T-cell (primary cell): ENCODE data around the gene ATRNL1. TPM values are rescaled to one million over a fixed set of nuclear protein-coding genes. Genes with fewer than 3 reads are reported as not detected.

Source experiments
- ATAC-seq, 4 experiments: fragments of 200-7000 bp in 3 of 4; fragments of 150-1000 bp in 1 of 4; cut with Tn5 transposase; replicated peaks in 1 of 4; 1 replicate in 3 of 4; 2 replicates in 1 of 4; pipeline ENCODE4 v1.10.0; 2021; ENCODE audit warnings: moderate library complexity in 3 of 4, mild to moderate bottlenecking in 2 of 4, moderate number of reproducible peaks in 1 of 4
- CTCF ChIA-PET, 2 donors: fragments of 300-600 bp; sonication (Branson Sonifier 250); formaldehyde crosslinking; loops; one replicate each; lab custom pipeline; 2022; ENCODE audit warnings: antibody characterized with exemption in 2 of 2; lab: Charles Lee
- POLR2A ChIA-PET, 2 donors: fragments of 300-600 bp; sonication (Branson Sonifier 250); formaldehyde crosslinking; loops; one replicate each; lab custom pipeline; 2022; ENCODE audit warnings: antibody characterized with exemption in 2 of 2; lab: Charles Lee
- DNase-seq, 35 experiments: peaks; one replicate each; pipeline versions ENCODE4 v3.0.0 to v3.0.0-alpha.2; 2013 to 2023
- H3K27ac ChIP-seq: one replicate; pipeline ENCODE4 v1.5.1; 2013; ENCODE audit warnings: low read length
- H3K27me3 ChIP-seq, 2 experiments: replicated peaks in 1 of 2; 1 replicate in 1 of 2; 2 replicates in 1 of 2; pipeline versions ENCODE4 v1.6.1 to v1.7.0; 2013; ENCODE audit warnings: low read length in 1 of 2, mixed read lengths in 1 of 2; ENCODE audit not compliant: control insufficient read depth in 2 of 2, insufficient read depth in 2 of 2; ENCODE audit errors: extremely low read depth in 1 of 2
- H3K36me3 ChIP-seq, 2 donors: 1 replicate in 1 of 2; 2 replicates in 1 of 2; pipeline versions ENCODE4 v1.6.1 to v1.7.0; 2013; ENCODE audit warnings: low read length in 1 of 2; ENCODE audit not compliant: control insufficient read depth in 2 of 2, insufficient read depth in 1 of 2; ENCODE audit errors: extremely low read depth in 1 of 2
- H3K4me1 ChIP-seq, 2 experiments: 1 replicate in 1 of 2; 2 replicates in 1 of 2; pipeline versions ENCODE4 v1.6.1 to v1.7.0; 2013; ENCODE audit warnings: low read length in 2 of 2, mixed read lengths in 1 of 2; ENCODE audit not compliant: insufficient read depth in 2 of 2, control insufficient read depth in 1 of 2; ENCODE audit errors: extremely low read depth in 1 of 2
- H3K4me3 ChIP-seq, 2 donors: 1 replicate in 1 of 2; 2 replicates in 1 of 2; pipeline versions ENCODE4 v1.5.1 to v1.7.0; 2013; ENCODE audit warnings: mild to moderate bottlenecking in 2 of 2, low read length in 1 of 2, moderate library complexity in 1 of 2; ENCODE audit not compliant: control insufficient read depth in 1 of 2; ENCODE audit errors: extremely low read depth in 1 of 2
- H3K9me3 ChIP-seq: 2 replicates; pipeline ENCODE4 v1.7.0; 2013
- H3K27ac Mint-ChIP-seq, 2 donors: one replicate each; pipeline ENCODE4 v1.8.0; 2020 to 2021; ENCODE audit warnings: mild to moderate bottlenecking in 2 of 2, mixed read lengths in 2 of 2
- H3K27me3 Mint-ChIP-seq, 2 donors: one replicate each; pipeline ENCODE4 v1.8.0; 2021 to 2022; ENCODE audit warnings: mixed read lengths in 2 of 2
- H3K36me3 Mint-ChIP-seq: one replicate; pipeline ENCODE4 v1.8.0; 2021; ENCODE audit warnings: mixed read lengths
- H3K4me1 Mint-ChIP-seq, 3 donors: one replicate each; pipeline ENCODE4 v1.8.0; 2020 to 2022; ENCODE audit warnings: mixed read lengths in 3 of 3, mild to moderate bottlenecking in 1 of 3
- H3K4me3 Mint-ChIP-seq, 3 donors: one replicate each; pipeline ENCODE4 v1.8.0; 2020 to 2022; ENCODE audit warnings: mild to moderate bottlenecking in 3 of 3, mixed read lengths in 3 of 3, moderate library complexity in 3 of 3
- H3K9me3 Mint-ChIP-seq, 3 donors: one replicate each; pipeline ENCODE4 v1.8.0; 2020 to 2022; ENCODE audit warnings: mixed read lengths in 3 of 3
- WGBS: methylation state at CpG from one replicate; pipeline ENCODE4 v1.1.5; 2013; ENCODE audit warnings: missing lambda C conversion rate; ENCODE audit not compliant: insufficient coverage; 5-methylcytosine and 5-hydroxymethylcytosine counted together
- total RNA-seq, 35 experiments: library from RNA in 6 of 35; stranded (reverse) in 6 of 35; fragments of 120-200 nt in 1 of 35; gene quantifications; one replicate each; pipeline versions ENCODE4 v1.2.1 to v1.2.4 and lab custom pipeline; 2013 to 2026

ATRNL1 gene
- total RNA-seq, 5 donors from 2014 or later (not counting 1 experiment from before 2014, with no cell fraction given) = 0.18 to 0.35 (median 0.20) TPM; not detected in 2

- no CpG with 5 or more reads among the region's 1 CpG for whole genome bisulfite sequencing
- ChIA-PET POLR2A (interaction anchor here in 1 of 2 donors (0.5 kb wide), 2 partner anchors 15 to 1727 kb away, joined by 3 read pairs; no protein-coding TSS in a partner anchor), CTCF (no interaction called here)
- no peak overlapping the region for H3K4me3 ChIP-seq
- no peak for DNase-seq
- Mint-ChIP-seq H3K27me3 (no peaks in the 10 kb centered on the region), H3K4me3 (no peak overlapping the region), H3K36me3 (no peaks in the 10 kb centered on the region), H3K4me1 (no peaks in the 10 kb centered on the region), H3K9me3 (peaks cover 0 to 6% (median 0%) of the 10 kb centered on the region in 3 donors), H3K27ac (no peak overlapping the region)
- H3K36me3 ChIP-seq = no peaks in the 10 kb centered on the region
- no peak overlapping the region for H3K27ac ChIP-seq
- no peak for ATAC-seq
- no peaks in the 10 kb centered on the region for H3K27me3 ChIP-seq
- no peaks in the 10 kb centered on the region for H3K4me1 ChIP-seq
- no peaks in the 10 kb centered on the region for H3K9me3 ChIP-seq
These were observed 773.0 kb downstream of the ATRNL1 start for GRCh38 chr10:115866174-115866573.

GRCh38 chr10:115866691-115867090, 773.5 kb downstream of the ATRNL1 start:
- no peak for DNase-seq
- POLR2A ChIA-PET = interaction anchor here in 1 of 2 donors (0.5 kb wide), 1 partner anchor 1728 kb away, joined by 3 read pairs; no protein-coding TSS in a partner anchor
- Histone ChIP-seq H3K9me3 (no peaks in the 10 kb centered on the region), H3K27me3 (no peaks in the 10 kb centered on the region), H3K27ac (no peak overlapping the region), H3K4me3 (no peak overlapping the region), H3K4me1 (no peaks in the 10 kb centered on the region), H3K36me3 (no peaks in the 10 kb centered on the region)
- Mint-ChIP-seq H3K27me3 (no peaks in the 10 kb centered on the region), H3K27ac (no peak overlapping the region), H3K4me3 (no peak overlapping the region), H3K36me3 (no peaks in the 10 kb centered on the region), H3K4me1 (no peaks in the 10 kb centered on the region), H3K9me3 (peaks cover 0 to 6% (median 0%) of the 10 kb centered on the region in 3 donors)
- ATAC-seq = no peak
- WGBS = no CpG with 5 or more reads among the region's 4 CpGs
- CTCF ChIA-PET = no interaction called here

GRCh38 chr10:115867305-115867704, 774.1 kb downstream of the ATRNL1 start:
- H3K36me3 ChIP-seq = no peaks in the 10 kb centered on the region
- Mint-ChIP-seq H3K4me1 (no peaks in the 10 kb centered on the region), H3K9me3 (peaks cover 0 to 2% (median 0%) of the 10 kb centered on the region in 3 donors), H3K36me3 (no peaks in the 10 kb centered on the region), H3K27me3 (no peaks in the 10 kb centered on the region), H3K4me3 (no peak overlapping the region), H3K27ac (no peak overlapping the region)
- H3K4me1 ChIP-seq = no peaks in the 10 kb centered on the region
- DNase-seq = no peak
- H3K9me3 ChIP-seq = no peaks in the 10 kb centered on the region
- CTCF ChIA-PET = no interaction called here
- 100% methylated on average over 1 of the region's 2 CpGs for WGBS
- no peak overlapping the region for H3K27ac ChIP-seq
- POLR2A ChIA-PET = no interaction called here
- H3K27me3 ChIP-seq = no peaks in the 10 kb centered on the region
- H3K4me3 ChIP-seq = no peak overlapping the region
- ATAC-seq = no peak

- Mint-ChIP-seq H3K27me3 (no peaks in the 10 kb centered on the region), H3K4me1 (no peaks in the 10 kb centered on the region), H3K36me3 (no peaks in the 10 kb centered on the region), H3K27ac (no peak overlapping the region), H3K9me3 (peaks cover 2 to 5% (median 2%) of the 10 kb centered on the region in 3 donors), H3K4me3 (no peak overlapping the region)
- no peak for ATAC-seq
- no peak for DNase-seq
- ChIA-PET POLR2A (no interaction called here), CTCF (no interaction called here)
- no peaks in the 10 kb centered on the region for H3K9me3 ChIP-seq
- no peaks in the 10 kb centered on the region for H3K27me3 ChIP-seq
- H3K36me3 ChIP-seq = no peaks in the 10 kb centered on the region
- WGBS = no CpG with 5 or more reads among the region's 1 CpG
- no peak overlapping the region for H3K27ac ChIP-seq
- H3K4me1 ChIP-seq = no peaks in the 10 kb centered on the region
- H3K4me3 ChIP-seq = no peak overlapping the region
These were observed 778.7 kb downstream of the ATRNL1 start for GRCh38 chr10:115871855-115872254.

DNA sequence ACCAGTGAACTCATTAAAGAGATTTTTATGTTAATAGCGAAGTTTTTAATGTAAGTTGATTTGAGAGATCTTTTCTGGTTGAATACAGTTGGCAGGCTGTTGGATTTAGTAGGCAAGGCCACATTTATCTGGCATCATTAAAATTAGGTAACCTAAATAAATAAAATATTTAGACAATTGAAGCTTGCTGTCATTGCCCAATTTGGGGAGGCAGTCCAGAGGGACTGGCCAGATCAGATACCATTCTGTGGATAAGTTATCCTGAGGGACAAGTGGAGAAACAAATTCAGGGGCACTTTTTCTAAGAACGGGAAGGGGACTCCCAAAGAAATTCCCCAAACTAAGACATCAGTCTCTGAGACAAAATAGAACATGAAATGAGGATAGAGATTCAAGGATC, 782.0 kb downstream of the ATRNL1 start:
- CTCF ChIA-PET = no interaction called here
- Mint-ChIP-seq H3K27ac (no peak overlapping the region), H3K4me1 (no peaks in the 10 kb centered on the region), H3K9me3 (peaks cover 4 to 19% (median 8%) of the 10 kb centered on the region in 3 donors), H3K4me3 (no peak overlapping the region), H3K36me3 (no peaks in the 10 kb centered on the region), H3K27me3 (no peaks in the 10 kb centered on the region)
- no peaks in the 10 kb centered on the region for H3K9me3 ChIP-seq
- H3K27me3 ChIP-seq = no peaks in the 10 kb centered on the region
- no CpG with 5 or more reads among the region's 2 CpGs for WGBS
- H3K27ac ChIP-seq = no peak overlapping the region
- H3K4me1 ChIP-seq = no peaks in the 10 kb centered on the region
- ATAC-seq (no peak), DNase-seq (no peak)
- H3K36me3 ChIP-seq = no peaks in the 10 kb centered on the region
- H3K4me3 ChIP-seq = no peak overlapping the region
- POLR2A ChIA-PET = no interaction called here

DNA sequence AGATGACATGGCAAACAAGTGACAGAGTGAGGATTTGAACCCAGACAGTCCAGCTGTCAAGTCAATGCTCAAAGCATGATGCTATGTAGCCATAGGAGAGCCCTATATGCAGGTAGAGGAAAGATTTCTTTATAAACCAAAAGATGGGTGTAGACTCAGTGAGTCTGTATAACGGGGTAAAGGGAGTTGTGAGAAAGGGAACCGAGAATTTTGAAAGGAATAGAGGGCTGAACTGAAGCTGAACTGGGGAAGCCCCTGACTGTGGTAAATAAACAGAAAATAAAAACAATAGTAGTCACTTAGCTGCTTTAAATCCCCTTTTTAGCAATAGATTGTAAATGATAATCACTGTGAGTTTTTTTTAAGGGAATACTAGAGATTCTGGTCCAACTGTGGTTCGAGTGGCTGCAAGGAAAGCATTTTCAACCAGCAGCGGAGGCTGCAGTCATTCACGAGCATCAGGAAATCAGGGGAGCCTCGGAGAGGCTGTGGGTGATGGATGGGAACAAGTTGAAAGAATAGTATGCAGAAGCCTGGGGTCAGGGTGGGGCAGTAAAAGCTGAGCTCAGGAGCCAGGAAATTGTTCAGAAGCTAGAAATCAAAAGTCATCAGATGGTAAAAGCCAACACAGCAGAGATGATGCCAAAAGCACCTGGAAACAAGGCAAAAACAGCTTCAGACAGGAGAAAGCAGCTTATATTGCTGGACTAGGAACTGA, 786.4 kb downstream of the ATRNL1 start:
- H3K27me3 ChIP-seq = no peaks in the 10 kb centered on the region
- WGBS = 50% methylated on average over 4 of the region's 6 CpGs
- DNase-seq = no peak
- no peaks in the 10 kb centered on the region for H3K27me3 Mint-ChIP-seq
- no peak overlapping the region for H3K27ac Mint-ChIP-seq
- no peak overlapping the region for H3K4me3 Mint-ChIP-seq
- H3K4me1 ChIP-seq = no peaks in the 10 kb centered on the region
- no peak overlapping the region for H3K27ac ChIP-seq
- no peaks in the 10 kb centered on the region for H3K36me3 ChIP-seq
- H3K4me1 Mint-ChIP-seq = no peaks in the 10 kb centered on the region
- no peaks in the 10 kb centered on the region for H3K36me3 Mint-ChIP-seq
- peaks cover 2 to 32% (median 12%) of the 10 kb centered on the region in 3 donors for H3K9me3 Mint-ChIP-seq
- POLR2A ChIA-PET = interaction anchor here in 1 of 2 donors (0.6 kb wide), 1 partner anchor 178 kb away, joined by 3 read pairs; no protein-coding TSS in a partner anchor
- CTCF ChIA-PET = no interaction called here
- no peak overlapping the region for H3K4me3 ChIP-seq
- ATAC-seq = no peak
- H3K9me3 ChIP-seq = no peaks in the 10 kb centered on the region
